Keratinocyte (primary cell): ENCODE measurements around the gene NOS3.

Experiments used
- EZH2 ChIP-seq: IDR thresholded peaks from one replicate; pipeline ENCODE4 v1.6.1; 2012; ENCODE audit warnings: inconsistent platforms, mild to moderate bottlenecking, low read length, moderate library complexity
- TF ChIP-seq, protein P1 (sequence below), 3 experiments: IDR thresholded peaks in 1 of 3; conservative IDR thresholded peaks in 1 of 3; optimal IDR thresholded peaks in 1 of 3; 2 replicates in 2 of 3; 3 replicates in 1 of 3; pipeline versions ENCODE3 to v1.5.1; 2011; ENCODE audit warnings: low read length in 3 of 3, mild to moderate bottlenecking in 3 of 3, moderate library complexity in 2 of 3, control low read depth in 1 of 3, inconsistent platforms in 1 of 3; ENCODE audit not compliant: insufficient read depth in 2 of 3; ENCODE audit errors: extremely low read depth in 1 of 3

DNA sequence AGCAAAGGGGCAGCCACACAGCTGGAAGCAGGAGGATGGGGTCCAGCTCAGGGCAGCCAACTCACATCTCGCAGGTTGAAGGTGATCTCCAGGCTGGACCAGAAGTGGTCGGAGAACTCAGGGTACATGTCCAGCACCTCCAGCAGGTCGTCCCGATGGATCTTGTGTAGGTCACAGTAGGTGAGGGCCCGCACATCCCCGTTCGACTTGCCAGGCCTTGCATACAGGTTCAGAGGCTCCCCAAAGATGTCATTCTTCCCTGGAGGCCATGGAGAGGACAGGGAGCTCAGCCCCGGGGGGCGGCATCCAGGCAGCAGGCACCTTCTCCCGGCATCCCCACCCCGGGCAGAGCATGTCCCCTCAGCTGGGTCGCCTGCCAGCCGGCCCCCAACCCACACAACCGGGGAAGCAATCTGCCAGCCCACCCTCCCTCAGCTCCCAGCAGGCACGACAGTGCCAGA is 42.0 kb upstream of the NOS3 start:
- TF ChIP-seq EZH2, result no peak
- TF ChIP-seq, protein P1, sequence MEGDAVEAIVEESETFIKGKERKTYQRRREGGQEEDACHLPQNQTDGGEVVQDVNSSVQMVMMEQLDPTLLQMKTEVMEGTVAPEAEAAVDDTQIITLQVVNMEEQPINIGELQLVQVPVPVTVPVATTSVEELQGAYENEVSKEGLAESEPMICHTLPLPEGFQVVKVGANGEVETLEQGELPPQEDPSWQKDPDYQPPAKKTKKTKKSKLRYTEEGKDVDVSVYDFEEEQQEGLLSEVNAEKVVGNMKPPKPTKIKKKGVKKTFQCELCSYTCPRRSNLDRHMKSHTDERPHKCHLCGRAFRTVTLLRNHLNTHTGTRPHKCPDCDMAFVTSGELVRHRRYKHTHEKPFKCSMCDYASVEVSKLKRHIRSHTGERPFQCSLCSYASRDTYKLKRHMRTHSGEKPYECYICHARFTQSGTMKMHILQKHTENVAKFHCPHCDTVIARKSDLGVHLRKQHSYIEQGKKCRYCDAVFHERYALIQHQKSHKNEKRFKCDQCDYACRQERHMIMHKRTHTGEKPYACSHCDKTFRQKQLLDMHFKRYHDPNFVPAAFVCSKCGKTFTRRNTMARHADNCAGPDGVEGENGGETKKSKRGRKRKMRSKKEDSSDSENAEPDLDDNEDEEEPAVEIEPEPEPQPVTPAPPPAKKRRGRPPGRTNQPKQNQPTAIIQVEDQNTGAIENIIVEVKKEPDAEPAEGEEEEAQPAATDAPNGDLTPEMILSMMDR (optimal IDR thresholded peaks at IDR 0.05 in 1 of 3, IDR thresholded peaks at IDR 0.05 in 1 of 3, conservative IDR thresholded peaks at IDR 0.05 in 1 of 3; ENCODE audit: extremely low read depth in 1 of 3, insufficient read depth in 2 of 3, low read length in 3 of 3), result no peak
